SK-N-SH treated with all-trans-retinoic acid at 6 μM for 48 hours (cell line): ENCODE results near the gene NDUFB7.
A peak's percentile ranks its signal among the peaks of the same experiment; 100 is the strongest.

Experiments
- CSDC2 ChIP-seq: fragments of 250-450 bp; sonication (Bioruptor Pico); IDR thresholded peaks from 2 replicates; pipeline ENCODE4 v1.5.0; 2020; ENCODE audit warnings: mild to moderate bottlenecking, moderate library complexity
- CSRNP3 ChIP-seq: fragments of 250-450 bp; sonication (Bioruptor Pico); IDR thresholded peaks from 2 replicates; pipeline ENCODE4 v1.5.1; 2021; ENCODE audit warnings: mild to moderate bottlenecking, moderate library complexity
- PATZ1 ChIP-seq: fragments of 250-450 bp; sonication (Bioruptor Pico); IDR thresholded peaks from 2 replicates; pipeline ENCODE4 v1.8.0; 2020; ENCODE audit warnings: mild to moderate bottlenecking, moderate library complexity, borderline replicate concordance
- SNAI2 ChIP-seq: fragments of 250-450 bp; sonication (Bioruptor Pico); IDR thresholded peaks from 2 replicates; pipeline ENCODE4 v1.5.0; 2020; ENCODE audit warnings: mild to moderate bottlenecking, moderate library complexity

DNA sequence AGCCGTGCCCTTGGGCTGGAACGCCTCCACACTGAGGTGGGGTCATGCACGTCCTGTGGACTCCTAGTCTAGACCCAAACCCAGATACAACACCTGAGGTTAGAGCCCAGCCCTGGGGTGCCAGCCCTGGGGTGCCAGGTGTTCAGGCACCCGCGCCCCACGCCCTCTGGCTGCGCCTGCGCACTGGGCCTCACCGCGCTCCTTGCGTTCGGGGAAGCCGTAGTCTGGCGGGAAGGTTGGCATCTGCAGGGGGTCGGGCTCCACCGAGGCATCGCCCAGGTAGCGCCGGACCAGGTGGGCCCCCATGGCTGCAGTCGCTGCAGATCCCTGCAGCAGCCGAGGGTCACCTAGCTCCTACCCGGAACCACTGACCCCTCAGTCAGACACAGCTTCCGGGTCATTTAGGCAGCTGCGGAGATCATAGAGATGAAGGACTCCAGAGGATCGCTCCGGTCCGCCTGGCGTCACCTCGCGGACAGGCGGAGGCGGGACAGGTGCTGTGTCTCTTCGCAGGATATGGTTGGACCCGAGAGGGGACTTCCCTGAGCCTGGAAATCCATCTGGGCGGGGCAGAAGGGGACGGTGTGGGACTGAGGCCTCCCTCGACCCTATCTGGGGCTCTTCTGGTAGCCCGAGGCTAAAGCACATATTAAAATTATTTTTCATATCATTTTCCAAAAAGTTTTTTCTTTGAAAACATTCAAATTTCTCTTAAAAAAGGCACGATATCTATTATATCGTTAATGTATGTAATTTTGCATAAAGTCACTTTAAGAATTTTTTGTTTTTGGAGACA, at the start of gene NDUFB7:
- TF ChIP-seq CSDC2, result no peak
- TF ChIP-seq CSRNP3 (CRISPR knock-in tag), result no peak
- peak; percentile 39; the same call in 1 of the 2 replicates for TF ChIP-seq SNAI2
- TF ChIP-seq PATZ1 (CRISPR knock-in tag), result no peak
